HUES64 (cell line): Measurements from ENCODE around the gene EPHX1.

ENCODE experiments used
- H3K27ac ChIP-seq: 2 replicates; pipeline ENCODE4 v1.7.0; 2013; ENCODE audit warnings: low read depth, low read length, inconsistent platforms
- H3K27me3 ChIP-seq: 2 replicates; pipeline ENCODE4 v1.6.1; 2013; ENCODE audit warnings: mild to moderate bottlenecking, low read length; ENCODE audit not compliant: insufficient read depth
- H3K36me3 ChIP-seq: 2 replicates; pipeline ENCODE4 v1.6.1; 2013; ENCODE audit warnings: mild to moderate bottlenecking, low read length; ENCODE audit not compliant: insufficient read depth
- H3K4me1 ChIP-seq: 2 replicates; pipeline ENCODE4 v1.6.1; 2013; ENCODE audit warnings: mild to moderate bottlenecking, low read length, moderate library complexity; ENCODE audit not compliant: insufficient read depth
- H3K4me3 ChIP-seq: 2 replicates; pipeline ENCODE4 v1.5.1; 2013; ENCODE audit warnings: mild to moderate bottlenecking, low read length, moderate library complexity
- H3K9ac ChIP-seq: 2 replicates; pipeline ENCODE4 v1.6.1; 2013; ENCODE audit warnings: mild to moderate bottlenecking, low read depth, low read length
- H3K9me3 ChIP-seq: 2 replicates; pipeline ENCODE4 v1.6.1; 2013; ENCODE audit warnings: low read depth, low read length; ENCODE audit not compliant: insufficient read depth
- WGBS: fragments of 150-250, 120-280 bp; methylation state at CpG from one replicate; pipeline ENCODE4 v1.1.7; 2013; ENCODE audit warnings: missing lambda C conversion rate; 5-methylcytosine and 5-hydroxymethylcytosine counted together

The EPHX1 gene

DNA sequence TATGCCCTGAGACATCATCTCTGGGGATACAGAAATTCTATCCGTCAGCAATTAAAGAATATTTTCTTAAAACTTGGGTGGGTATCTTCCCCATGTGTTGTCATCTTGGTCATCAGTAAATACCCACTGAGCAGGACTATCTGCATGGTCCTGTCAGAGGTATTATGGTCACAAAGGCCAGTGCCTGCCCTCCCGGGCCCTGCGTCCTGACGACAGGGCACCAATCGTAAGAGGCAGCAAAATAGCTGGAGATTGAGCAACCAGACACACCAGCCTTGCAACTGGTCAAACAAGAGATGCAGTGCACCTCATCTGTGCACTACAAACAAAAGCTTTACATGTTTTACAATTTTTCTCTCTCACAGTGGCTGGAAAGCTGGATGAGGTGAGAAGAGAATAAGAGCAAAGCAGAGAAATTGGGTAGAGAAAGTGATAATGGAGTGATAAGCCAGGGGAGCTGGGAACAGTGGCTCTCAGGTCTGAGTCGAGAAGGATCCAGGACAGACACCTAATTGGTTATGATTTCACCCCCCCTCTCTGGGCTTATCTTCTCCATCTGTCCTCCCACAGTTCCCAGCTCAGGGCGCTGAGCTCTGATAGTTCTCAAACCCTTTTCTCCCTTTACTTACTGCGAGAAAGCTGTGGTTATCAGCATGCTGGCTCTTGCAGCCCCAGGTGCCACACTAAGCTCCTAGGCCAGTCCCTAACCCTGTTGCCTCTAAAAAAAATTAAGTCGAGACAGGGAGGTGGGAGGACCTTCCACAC, 41.1 kb upstream of the EPHX1 start:
- Histone ChIP-seq H3K36me3 (no peaks in the 10 kb centered on the region), H3K4me3 (no peak overlapping the region), H3K27ac (no peak overlapping the region), H3K4me1 (peaks cover 40% of the 10 kb centered on the region), H3K27me3 (no peaks in the 10 kb centered on the region), H3K9ac (no peak overlapping the region), H3K9me3 (no peaks in the 10 kb centered on the region)
- 86% methylated on average over 9 of the region's 9 CpGs for WGBS

DNA sequence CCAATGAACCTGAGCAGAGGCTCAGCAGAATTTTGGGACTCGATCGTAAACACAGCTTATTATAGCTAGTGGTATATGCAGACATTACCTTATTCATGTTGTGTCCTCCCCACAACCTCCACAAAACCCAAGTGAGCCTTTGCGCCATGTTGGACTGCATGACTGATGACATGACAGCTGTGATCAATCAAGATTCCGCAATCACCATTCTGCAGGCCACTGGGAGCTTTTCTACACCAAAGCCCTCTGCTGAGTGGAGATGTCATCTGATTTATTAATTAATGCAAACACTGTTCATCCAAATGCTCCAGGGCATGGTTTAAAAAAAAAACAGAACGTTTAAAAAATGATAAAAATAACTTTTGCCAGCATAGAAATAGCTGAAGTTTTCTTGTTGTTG, 40.2 kb upstream of the EPHX1 start:
- Histone ChIP-seq H3K9ac (no peak overlapping the region), H3K36me3 (no peaks in the 10 kb centered on the region), H3K4me3 (no peak overlapping the region), H3K27me3 (no peaks in the 10 kb centered on the region), H3K9me3 (no peaks in the 10 kb centered on the region), H3K4me1 (peaks cover 36% of the 10 kb centered on the region), H3K27ac (no peak overlapping the region)
- WGBS = 94% methylated on average over 3 of the region's 5 CpGs

DNA sequence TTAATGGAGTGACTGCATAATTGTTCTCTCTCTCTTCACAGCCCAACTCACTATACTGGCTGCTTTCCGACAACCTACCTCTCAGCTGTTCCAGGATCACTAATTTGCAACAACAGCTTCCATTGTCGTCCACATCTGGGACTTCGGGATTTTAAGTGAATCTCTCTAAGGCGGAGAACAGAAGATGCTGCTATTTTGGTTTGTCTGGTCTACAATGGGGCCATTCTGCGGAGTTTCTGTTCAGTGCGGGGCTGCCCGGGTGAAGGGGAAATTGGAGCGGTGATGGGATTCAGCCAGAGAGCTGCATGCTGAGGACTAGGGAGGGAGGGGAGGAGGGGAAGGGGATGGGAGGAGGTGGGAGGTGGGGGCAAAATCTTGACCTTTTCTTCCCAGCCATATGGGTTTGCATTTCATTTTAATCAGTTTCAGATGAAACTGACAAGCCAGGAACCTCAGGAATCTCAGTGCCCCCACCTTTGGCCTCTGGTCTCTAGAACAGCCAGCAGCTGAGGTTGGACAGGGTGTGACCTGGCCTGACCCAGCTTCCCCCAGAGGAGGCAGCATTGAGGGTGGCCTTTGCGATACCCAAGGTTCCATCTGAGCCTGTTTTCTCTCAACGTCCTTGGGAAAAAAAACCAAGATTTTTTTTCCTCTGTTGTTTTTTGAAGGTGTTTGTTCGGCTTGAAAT, 39.2 kb upstream of the EPHX1 start:
- no peaks in the 10 kb centered on the region for H3K9me3 ChIP-seq
- no peaks in the 10 kb centered on the region for H3K36me3 ChIP-seq
- H3K9ac ChIP-seq = no peak overlapping the region
- H3K27me3 ChIP-seq = no peaks in the 10 kb centered on the region
- peaks cover 36% of the 10 kb centered on the region for H3K4me1 ChIP-seq
- no peak overlapping the region; the same call in 1 of the 2 replicates for H3K27ac ChIP-seq
- no peak overlapping the region; the same call in 1 of the 2 replicates for H3K4me3 ChIP-seq
- WGBS = 56% methylated on average over 11 of the region's 11 CpGs

DNA sequence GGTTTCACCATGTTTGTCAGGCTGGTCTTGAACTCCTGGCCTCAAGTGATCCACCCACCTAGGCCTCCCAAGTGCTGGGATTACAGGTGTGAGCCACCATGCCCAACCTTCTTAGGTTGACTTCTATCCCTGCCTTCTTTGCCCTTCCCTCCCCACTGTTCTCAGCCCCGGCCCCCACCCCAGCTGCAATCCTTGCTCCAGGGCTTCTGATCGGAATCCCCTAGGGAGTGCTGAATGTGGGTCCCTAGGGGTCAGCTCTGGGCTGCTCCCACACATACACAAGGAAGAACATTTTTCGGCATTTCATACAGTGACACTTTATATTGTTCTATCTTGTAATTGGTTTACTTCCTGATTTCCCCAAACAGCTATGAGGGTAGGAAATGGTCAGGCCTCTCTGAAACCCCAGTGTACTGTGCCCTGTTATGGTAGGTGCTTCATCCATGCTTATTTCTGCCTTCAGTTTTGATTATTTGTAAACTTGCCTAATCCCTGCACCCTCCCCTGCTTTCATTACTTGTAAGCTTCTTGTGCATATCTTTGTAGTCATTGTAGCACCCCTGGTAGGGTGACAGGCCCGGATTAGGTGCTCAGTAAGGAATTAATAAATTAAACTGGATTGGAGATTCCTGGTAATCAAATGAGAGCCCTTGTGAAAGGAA, 38.1 kb upstream of the EPHX1 start:
- Histone ChIP-seq H3K9me3 (no peaks in the 10 kb centered on the region), H3K27ac (no peak overlapping the region), H3K9ac (no peak overlapping the region), H3K4me1 (peaks cover 36% of the 10 kb centered on the region), H3K27me3 (no peaks in the 10 kb centered on the region), H3K4me3 (no peak overlapping the region), H3K36me3 (no peaks in the 10 kb centered on the region)
- 64% methylated on average over 3 of the region's 4 CpGs for WGBS

DNA sequence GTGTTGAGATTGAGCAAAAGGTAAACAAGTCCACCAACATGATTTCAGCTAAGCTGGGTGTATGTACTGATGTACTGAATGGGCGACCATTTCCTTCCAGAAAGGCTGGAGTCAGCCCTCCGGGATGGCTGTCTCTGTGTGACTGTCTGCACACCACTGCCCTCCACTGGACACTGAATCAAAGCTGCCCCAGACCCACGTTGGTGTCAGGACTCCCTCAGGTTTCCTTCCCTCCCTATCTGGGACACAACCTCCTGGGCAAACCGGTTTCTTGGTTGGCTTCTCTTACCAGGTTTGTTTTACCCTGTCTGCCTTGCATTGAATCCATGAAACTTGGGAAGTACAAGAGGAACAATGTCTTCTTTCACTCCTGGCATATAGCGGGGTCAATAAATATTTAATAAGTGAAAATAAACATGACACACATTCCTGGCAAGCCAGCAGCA, 37.6 kb upstream of the EPHX1 start:
- H3K9me3 ChIP-seq = no peaks in the 10 kb centered on the region
- H3K36me3 ChIP-seq = no peaks in the 10 kb centered on the region
- H3K27me3 ChIP-seq = no peaks in the 10 kb centered on the region
- no peak overlapping the region for H3K4me3 ChIP-seq
- 8% methylated on average over 4 of the region's 5 CpGs for WGBS
- H3K9ac ChIP-seq = no peak overlapping the region
- H3K4me1 ChIP-seq = peaks cover 31% of the 10 kb centered on the region
- no peak overlapping the region for H3K27ac ChIP-seq

DNA sequence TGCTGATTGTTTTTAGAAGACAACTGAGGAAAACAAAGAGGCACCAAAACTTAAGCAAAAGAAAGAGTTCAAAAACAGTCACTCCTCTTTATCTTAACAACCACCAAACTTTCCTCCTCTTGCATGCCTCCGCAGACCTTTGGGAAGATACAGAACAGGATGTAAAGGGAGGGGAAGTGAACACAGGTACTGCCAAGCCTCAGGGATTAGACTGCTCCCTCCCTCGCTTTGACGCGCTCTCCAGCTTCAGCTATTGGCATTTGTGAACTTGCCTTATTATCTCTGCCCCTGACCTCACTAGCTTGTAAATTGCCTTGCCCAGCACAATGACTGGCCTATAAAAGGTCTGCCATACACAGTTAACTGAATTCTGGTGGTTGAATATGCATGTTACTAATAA, 37.1 kb upstream of the EPHX1 start:
- no peak overlapping the region for H3K9ac ChIP-seq
- no peaks in the 10 kb centered on the region for H3K27me3 ChIP-seq
- no peak overlapping the region for H3K4me3 ChIP-seq
- H3K27ac ChIP-seq = no peak overlapping the region
- H3K9me3 ChIP-seq = no peaks in the 10 kb centered on the region
- H3K36me3 ChIP-seq = no peaks in the 10 kb centered on the region
- WGBS = 81% methylated on average over 4 of the region's 4 CpGs
- peaks cover 26% of the 10 kb centered on the region for H3K4me1 ChIP-seq

DNA sequence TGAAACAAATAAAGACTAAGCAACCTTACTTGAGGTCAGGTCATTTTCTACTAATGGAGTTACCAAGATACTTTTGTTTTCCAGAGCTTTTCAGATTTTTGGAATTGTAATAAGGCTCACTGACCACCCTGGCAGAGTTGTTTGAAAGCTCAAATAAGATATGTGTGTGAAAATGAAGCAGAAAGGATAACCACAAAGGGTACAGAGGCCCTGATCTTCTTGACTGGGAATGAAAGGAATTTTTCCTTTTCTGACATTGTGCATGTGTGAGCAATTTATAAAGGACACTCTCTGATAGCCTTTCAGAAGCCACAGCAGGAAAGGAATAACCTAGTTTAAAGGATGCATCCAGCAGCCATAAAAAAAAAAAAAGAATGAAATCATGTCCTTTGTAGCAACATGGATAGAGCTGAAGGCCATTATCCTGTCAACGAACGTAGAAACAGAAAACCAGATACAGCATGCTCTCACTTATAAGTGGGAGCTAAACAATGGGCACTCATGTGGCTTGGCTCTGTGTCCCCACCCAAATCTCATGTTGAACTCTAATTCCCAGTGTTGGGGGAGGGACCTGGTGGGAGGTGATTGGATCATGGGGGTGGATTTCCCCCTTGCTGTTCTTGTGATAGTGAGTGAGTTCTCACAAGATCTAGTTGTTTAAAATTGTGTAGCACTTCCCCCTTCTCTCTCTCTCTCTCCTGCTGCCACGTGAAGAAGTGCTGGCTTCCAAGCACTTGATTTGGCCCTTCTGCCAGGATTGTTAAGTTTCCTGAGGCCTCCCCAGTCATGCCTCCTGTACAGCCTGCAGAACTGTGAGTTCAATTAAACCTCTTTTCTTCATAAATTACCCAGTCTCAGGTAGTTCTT, 35.4 kb upstream of the EPHX1 start:
- H3K36me3 ChIP-seq = peaks cover 4% of the 10 kb centered on the region
- no peaks in the 10 kb centered on the region for H3K9me3 ChIP-seq
- H3K9ac ChIP-seq = no peak overlapping the region
- H3K4me1 ChIP-seq = peaks cover 26% of the 10 kb centered on the region
- H3K27me3 ChIP-seq = no peaks in the 10 kb centered on the region
- no peak overlapping the region for H3K27ac ChIP-seq
- H3K4me3 ChIP-seq = no peak overlapping the region
- 67% methylated on average over 3 of the region's 3 CpGs for WGBS

DNA sequence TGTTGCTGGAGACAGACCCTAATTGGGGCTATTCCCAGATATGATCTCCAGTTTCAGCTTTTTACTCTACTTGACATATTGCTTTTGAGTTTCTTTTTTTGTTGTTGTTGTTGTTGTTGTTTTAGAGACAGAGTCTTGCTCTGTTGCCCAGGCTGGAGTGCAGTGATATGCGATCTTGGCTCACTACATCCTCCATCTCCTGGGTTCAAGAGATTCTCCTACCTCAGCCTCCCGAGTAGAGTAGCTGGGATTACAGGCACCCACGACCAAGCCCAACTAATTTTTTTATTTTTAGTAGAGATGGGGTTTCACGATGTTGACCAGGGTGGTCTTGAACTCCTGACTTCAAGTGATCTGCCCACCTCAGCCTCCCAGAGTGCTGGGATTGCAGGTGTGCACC, 33.6 kb upstream of the EPHX1 start:
- Histone ChIP-seq H3K27me3 (no peaks in the 10 kb centered on the region), H3K36me3 (peaks cover 19% of the 10 kb centered on the region), H3K4me3 (no peak overlapping the region), H3K27ac (no peak overlapping the region), H3K9ac (no peak overlapping the region), H3K9me3 (no peaks in the 10 kb centered on the region), H3K4me1 (peaks cover 34% of the 10 kb centered on the region)
- 97% methylated on average over 4 of the region's 4 CpGs for WGBS

DNA sequence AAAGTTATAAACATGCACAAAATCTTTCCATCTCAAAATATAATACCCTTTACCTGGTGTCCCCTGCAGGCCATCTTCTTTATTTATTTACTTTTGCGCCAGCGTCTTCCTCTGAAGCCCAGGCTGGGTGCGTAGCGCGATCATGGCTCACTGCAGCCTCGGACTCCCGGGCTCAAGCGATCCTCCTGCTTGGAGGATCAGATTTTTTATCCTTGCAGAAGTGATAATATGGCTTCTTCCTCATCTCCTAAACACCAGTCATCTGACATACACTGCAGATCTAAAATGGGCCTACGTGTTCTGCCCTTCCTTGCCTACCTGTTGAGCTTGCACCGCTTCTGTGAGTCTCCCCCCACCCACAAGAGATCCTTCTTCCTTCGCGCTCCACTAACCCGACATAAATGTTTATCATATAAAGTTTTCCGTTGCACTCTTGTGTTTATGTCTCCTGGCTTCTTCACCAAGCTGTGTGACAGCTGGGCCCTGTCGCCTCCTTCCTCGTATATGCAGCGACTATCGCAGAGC, 32.8 kb upstream of the EPHX1 start:
- 27% methylated on average over 18 of the region's 18 CpGs for WGBS
- peaks cover 35% of the 10 kb centered on the region for H3K4me1 ChIP-seq
- H3K27me3 ChIP-seq = no peaks in the 10 kb centered on the region
- no peak overlapping the region for H3K27ac ChIP-seq
- H3K9ac ChIP-seq = peak overlapping the region; percentile 58
- H3K9me3 ChIP-seq = no peaks in the 10 kb centered on the region
- peak overlapping the region; percentile 96 for H3K4me3 ChIP-seq
- peaks cover 19% of the 10 kb centered on the region for H3K36me3 ChIP-seq

DNA sequence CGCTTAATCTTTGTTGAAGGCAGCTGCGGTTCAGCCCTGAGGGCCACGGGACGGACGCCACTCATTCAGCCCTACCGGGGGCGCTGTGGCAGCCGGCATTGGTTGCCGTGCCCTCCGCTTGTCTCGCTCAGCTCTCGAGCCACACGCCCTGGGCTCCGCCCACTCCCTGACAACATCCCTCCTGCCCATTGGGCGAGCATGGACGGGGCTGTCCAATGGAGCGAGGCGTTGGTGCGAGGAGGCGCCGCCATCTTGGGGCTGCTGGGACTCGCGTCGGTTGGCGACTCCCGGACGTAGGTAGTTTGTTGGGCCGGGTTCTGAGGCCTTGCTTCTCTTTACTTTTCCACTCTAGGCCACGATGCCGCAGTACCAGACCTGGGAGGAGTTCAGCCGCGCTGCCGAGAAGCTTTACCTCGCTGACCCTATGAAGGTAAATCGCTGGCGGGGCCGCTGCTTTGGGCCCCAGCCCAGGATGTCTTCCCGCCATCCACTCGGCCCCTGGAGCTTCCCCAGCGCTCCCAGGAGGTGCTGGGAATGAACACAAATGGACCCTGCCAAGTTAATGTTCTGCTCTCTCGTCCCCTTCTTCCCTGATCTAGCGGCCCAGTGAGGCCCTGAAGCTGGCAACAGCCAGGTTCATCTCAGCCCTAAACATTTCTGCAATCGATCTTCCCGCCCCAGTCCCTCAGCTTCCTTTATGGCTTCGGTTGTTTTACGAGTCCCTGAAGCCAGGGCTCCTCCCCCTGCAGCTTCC, 32.2 kb upstream of the EPHX1 start, which contains the start of gene SRP9:
Gene SRP9, plus strand, starts transcription at position 244 of the 754 bp plus-strand sequence. Its CDS starts 115 bp downstream, at position 359.
- peak within 1 kb of the TSS; percentile 99 for H3K27ac ChIP-seq
- no peaks in the 10 kb centered on the region for H3K9me3 ChIP-seq
- WGBS = under 1% methylated on average over 45 of the region's 46 CpGs
- peaks cover 35% of the 10 kb centered on the region for H3K4me1 ChIP-seq
- peak within 1 kb of the TSS; percentile 99 for H3K9ac ChIP-seq
- H3K27me3 ChIP-seq = no peaks in the 10 kb centered on the region
- peak within 1 kb of the TSS; percentile 96 for H3K4me3 ChIP-seq
- peaks cover 26% of the 10 kb centered on the region for H3K36me3 ChIP-seq
